Parathyroid adenoma (tissue), 2 donors: ENCODE measurements around the gene IST1.

Experiments
- H2AFZ ChIP-seq: fragments of 300-600 bp; sonication (generic); one replicate; pipeline ENCODE4 v1.7.0; 2017; ENCODE audit warnings: antibody characterized with exemption, mild to moderate bottlenecking
- H3K27ac ChIP-seq: fragments of 300-600 bp; sonication (generic); one replicate; pipeline ENCODE4 v1.7.0; 2017
- H3K27me3 ChIP-seq: fragments of 300-600 bp; sonication (generic); one replicate; pipeline ENCODE4 v1.7.0; 2017; ENCODE audit warnings: low read length; ENCODE audit not compliant: control insufficient read depth, insufficient read depth
- H3K36me3 ChIP-seq: fragments of 300-600 bp; sonication (generic); one replicate; pipeline ENCODE4 v1.7.0; 2017; ENCODE audit warnings: low read length; ENCODE audit not compliant: control insufficient read depth, insufficient read depth
- H3K4me1 ChIP-seq: fragments of 300-600 bp; sonication (generic); one replicate; pipeline ENCODE4 v1.7.0; 2017; ENCODE audit warnings: control low read depth
- H3K4me2 ChIP-seq: fragments of 300-600 bp; sonication (generic); one replicate; pipeline ENCODE4 v1.7.0; 2017; ENCODE audit warnings: low read length
- H3K4me3 ChIP-seq: fragments of 300-600 bp; sonication (generic); one replicate; pipeline ENCODE4 v1.7.0; 2017; ENCODE audit warnings: low read depth, low read length
- H3K79me2 ChIP-seq: fragments of 300-600 bp; sonication (generic); one replicate; pipeline ENCODE4 v1.7.0; 2017; ENCODE audit warnings: control low read depth
- H3K9ac ChIP-seq: fragments of 300-600 bp; sonication (generic); one replicate; pipeline ENCODE4 v1.7.0; 2017; ENCODE audit warnings: mild to moderate bottlenecking
- H3K9me3 ChIP-seq: fragments of 300-600 bp; sonication (generic); one replicate; pipeline ENCODE4 v1.7.0; 2017; ENCODE audit warnings: low read length; ENCODE audit not compliant: control insufficient read depth
- CTCF ChIP-seq: fragments of 300-600 bp; sonication (generic); IDR thresholded peaks from one replicate; pipeline ENCODE4 v1.7.0; 2017; ENCODE audit warnings: antibody characterized with exemption, mild to moderate bottlenecking
- donor health status: primary hyperparathyroidism.

IST1 gene

GRCh38 chr16:71848622-71849021 lies 46.7 kb upstream of the IST1 start:
- H3K9me3 ChIP-seq, result no peaks in the 10 kb centered on the region
- H2AFZ ChIP-seq, result no peak overlapping the region
- no peak overlapping the region for H3K4me3 ChIP-seq
- TF ChIP-seq CTCF, result no peak
- H3K36me3 ChIP-seq, result no peaks in the 10 kb centered on the region
- no peak overlapping the region for H3K4me2 ChIP-seq
- no peaks in the 10 kb centered on the region for H3K4me1 ChIP-seq
- H3K27ac ChIP-seq, result no peak overlapping the region
- peaks cover 39% of the 10 kb centered on the region for H3K79me2 ChIP-seq
- no peaks in the 10 kb centered on the region for H3K27me3 ChIP-seq
- H3K9ac ChIP-seq, result no peak overlapping the region

- Histone ChIP-seq H3K4me2 (no peak overlapping the region), H3K4me3 (no peak overlapping the region), H3K79me2 (peaks cover 43% of the 10 kb centered on the region), H3K9me3 (no peaks in the 10 kb centered on the region), H3K36me3 (no peaks in the 10 kb centered on the region), H3K27ac (no peak overlapping the region), H3K27me3 (no peaks in the 10 kb centered on the region), H3K4me1 (no peaks in the 10 kb centered on the region), H3K9ac (no peak overlapping the region), H2AFZ (no peak overlapping the region)
- TF ChIP-seq CTCF, result no peak
These were observed 43.6 kb upstream of the IST1 start for GRCh38 chr16:71851746-71852145.

- no peaks in the 10 kb centered on the region for H3K4me1 ChIP-seq
- H3K4me2 ChIP-seq, result no peak overlapping the region
- no peaks in the 10 kb centered on the region for H3K27me3 ChIP-seq
- no peaks in the 10 kb centered on the region for H3K36me3 ChIP-seq
- H3K27ac ChIP-seq, result no peak overlapping the region
- H3K4me3 ChIP-seq, result no peak overlapping the region
- H3K9me3 ChIP-seq, result no peaks in the 10 kb centered on the region
- TF ChIP-seq CTCF, result no peak
- H3K79me2 ChIP-seq, result peaks cover 40% of the 10 kb centered on the region
- no peak overlapping the region for H3K9ac ChIP-seq
- no peak overlapping the region for H2AFZ ChIP-seq
These were observed 43.2 kb upstream of the IST1 start for GRCh38 chr16:71852158-71852557.

GRCh38 chr16:71852561-71852960 lies 42.8 kb upstream of the IST1 start:
- no peak overlapping the region for H3K9ac ChIP-seq
- H3K36me3 ChIP-seq, result no peaks in the 10 kb centered on the region
- H3K27ac ChIP-seq, result no peak overlapping the region

More at GRCh38 chr16:71852561-71852960, 42.8 kb upstream of the IST1 start:
- Histone ChIP-seq H3K9me3 (no peaks in the 10 kb centered on the region), H2AFZ (no peak overlapping the region), H3K4me2 (no peak overlapping the region), H3K79me2 (peaks cover 40% of the 10 kb centered on the region), H3K4me1 (no peaks in the 10 kb centered on the region), H3K27me3 (no peaks in the 10 kb centered on the region), H3K4me3 (no peak overlapping the region)
- no peak for TF ChIP-seq CTCF
